ENCODE measurements around the gene TRIM49D2.
"Not testable (repeated sequence)": the region's sequence is repeated elsewhere in the genome, so short reads cannot be mapped to it uniquely, and the experiment has no call there.

TRIM49D2 gene, protein sequence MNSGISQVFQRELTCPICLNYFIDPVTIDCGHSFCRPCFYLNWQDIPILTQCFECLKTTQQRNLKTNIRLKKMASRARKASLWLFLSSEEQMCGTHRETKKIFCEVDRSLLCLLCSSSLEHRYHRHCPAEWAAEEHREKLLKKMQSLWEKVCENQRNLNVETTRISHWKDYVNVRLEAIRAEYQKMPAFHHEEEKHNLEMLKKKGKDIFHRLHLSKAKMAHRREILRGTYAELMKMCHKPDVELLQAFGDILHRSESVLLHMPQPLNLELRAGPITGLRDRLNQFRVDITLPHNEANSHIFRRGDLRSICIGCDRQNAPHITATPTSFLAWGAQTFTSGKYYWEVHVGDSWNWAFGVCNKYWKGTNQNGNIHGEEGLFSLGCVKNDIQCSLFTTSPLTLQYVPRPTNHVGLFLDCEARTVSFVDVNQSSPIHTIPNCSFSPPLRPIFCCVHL

GRCh38 chr11:89923764-89924163 is at the start of gene TRIM49D2:
Gene TRIM49D2, plus strand, starts transcription at chr11:89924064. Its CDS starts 2,698 bp downstream, at chr11:89926762.
- ATAC-seq (replicated peaks; ENCODE audit: extremely low read depth, poor library complexity, severe bottlenecking); DNase-seq (ENCODE audit: low spot score in 2 of 2); H3K4me1 Mint-ChIP-seq; H3K27ac Mint-ChIP-seq (ENCODE audit: low read depth); H3K27me3 Mint-ChIP-seq; H3K9me3 Mint-ChIP-seq; H3K4me3 Mint-ChIP-seq; H3K36me3 Mint-ChIP-seq (ENCODE audit: insufficient read depth): not testable (repeated sequence)

DNA sequence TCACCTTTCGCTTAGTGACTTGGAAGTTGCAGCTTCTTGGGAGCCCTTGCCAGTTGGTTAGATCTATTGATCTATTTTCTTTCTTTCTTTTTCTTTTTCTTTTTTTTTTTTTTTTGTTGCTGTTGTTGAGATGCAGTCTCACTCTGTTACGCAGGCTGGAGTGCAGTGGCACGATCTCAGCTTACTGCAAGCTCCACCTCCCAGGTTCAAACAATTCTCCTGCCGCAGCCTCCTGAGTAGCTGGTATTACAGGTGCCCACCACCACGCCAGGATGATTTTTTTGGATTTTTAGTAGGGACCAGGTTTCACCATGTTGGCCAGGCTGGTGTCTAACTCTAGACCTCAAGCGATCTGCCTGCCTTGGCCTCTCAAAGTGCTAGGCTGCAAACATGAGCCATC is 46.4 kb upstream of the TRIM49D2 start:
- ATAC-seq (replicated peaks; ENCODE audit: extremely low read depth, poor library complexity, severe bottlenecking); DNase-seq (ENCODE audit: low spot score in 2 of 2); H3K27me3 Mint-ChIP-seq; H3K27ac Mint-ChIP-seq (ENCODE audit: low read depth); H3K4me3 Mint-ChIP-seq; H3K9me3 Mint-ChIP-seq; H3K4me1 Mint-ChIP-seq; H3K36me3 Mint-ChIP-seq (ENCODE audit: insufficient read depth): not testable (repeated sequence)

GRCh38 chr11:89893245-89893644 is 30.6 kb upstream of the TRIM49D2 start:
- H3K9me3 Mint-ChIP-seq, H3K27me3 Mint-ChIP-seq: not testable (repeated sequence)

DNA sequence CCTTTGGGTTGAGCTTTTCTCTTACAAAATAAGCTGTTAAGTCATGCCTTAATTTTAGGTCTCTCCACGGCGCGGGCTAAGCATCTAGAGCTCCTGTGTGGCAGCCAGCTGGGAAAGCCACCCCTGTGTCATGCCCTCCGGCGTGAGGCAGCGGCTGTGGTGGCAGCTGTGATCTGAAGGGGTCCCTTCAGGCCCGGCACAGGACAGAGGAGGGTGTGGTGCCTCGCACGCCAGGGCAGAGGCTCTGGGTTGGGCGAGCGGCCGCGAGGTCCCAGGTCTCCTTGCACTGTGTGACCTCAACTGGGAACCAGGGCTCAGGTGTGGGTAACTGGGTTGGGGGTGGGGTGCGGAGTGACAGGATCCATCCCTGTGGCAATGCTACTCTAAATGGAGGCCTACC is 23.1 kb upstream of the TRIM49D2 start:
- not testable (repeated sequence) for H3K9me3 Mint-ChIP-seq; H3K27ac Mint-ChIP-seq (ENCODE audit: low read depth); H3K4me3 Mint-ChIP-seq; ATAC-seq (replicated peaks; ENCODE audit: extremely low read depth, poor library complexity, severe bottlenecking); H3K4me1 Mint-ChIP-seq; H3K27me3 Mint-ChIP-seq; DNase-seq (ENCODE audit: low spot score in 2 of 2); H3K36me3 Mint-ChIP-seq (ENCODE audit: insufficient read depth)

More at GRCh38 chr11:89893245-89893644, 30.6 kb upstream of the TRIM49D2 start:
- not testable (repeated sequence) for H3K27ac Mint-ChIP-seq (ENCODE audit: low read depth); H3K4me3 Mint-ChIP-seq; ATAC-seq (replicated peaks; ENCODE audit: extremely low read depth, poor library complexity, severe bottlenecking); H3K4me1 Mint-ChIP-seq; DNase-seq (ENCODE audit: low spot score in 2 of 2); H3K36me3 Mint-ChIP-seq (ENCODE audit: insufficient read depth)

GRCh38 chr11:89922195-89922660 is 1.6 kb upstream of the TRIM49D2 start, which contains the start of gene TRIM49D1:
Gene TRIM49D1, minus strand, starts transcription at chr11:89922245. Its CDS starts 4,535 bp downstream, at chr11:89917710.
- no peaks in the 10 kb centered on the region for H3K36me3 Mint-ChIP-seq (ENCODE audit: insufficient read depth)
- H3K9me3 Mint-ChIP-seq = no peaks in the 10 kb centered on the region
- no peaks in the 10 kb centered on the region for H3K4me1 Mint-ChIP-seq
- H3K4me3 Mint-ChIP-seq = no peak within 1 kb of the TSS
- H3K27ac Mint-ChIP-seq (ENCODE audit: low read depth) = no peak within 1 kb of the TSS
- no peak for DNase-seq (ENCODE audit: low spot score in 2 of 2)
- H3K27me3 Mint-ChIP-seq = no peaks in the 10 kb centered on the region
- ATAC-seq (replicated peaks; ENCODE audit: extremely low read depth, poor library complexity, severe bottlenecking) = no peak

GRCh38 chr11:89960833-89961232 is 37.0 kb downstream of the TRIM49D2 start:
- DNase-seq (ENCODE audit: low spot score in 2 of 2); H3K9me3 Mint-ChIP-seq; H3K36me3 Mint-ChIP-seq (ENCODE audit: insufficient read depth); H3K27ac Mint-ChIP-seq (ENCODE audit: low read depth); H3K4me1 Mint-ChIP-seq; H3K4me3 Mint-ChIP-seq; H3K27me3 Mint-ChIP-seq; ATAC-seq (replicated peaks; ENCODE audit: extremely low read depth, poor library complexity, severe bottlenecking): not testable (repeated sequence)

GRCh38 chr11:89965737-89966136 is 41.9 kb downstream of the TRIM49D2 start, which contains the start of gene TRIM64:
Gene TRIM64, plus strand, starts transcription at chr11:89966037. Its CDS starts 2,467 bp downstream, at chr11:89968504.
- not testable (repeated sequence) for H3K4me3 Mint-ChIP-seq; ATAC-seq (replicated peaks; ENCODE audit: extremely low read depth, poor library complexity, severe bottlenecking)

More at GRCh38 chr11:89965737-89966136, 41.9 kb downstream of the TRIM49D2 start, which contains the start of gene TRIM64:
- not testable (repeated sequence) for H3K4me1 Mint-ChIP-seq; H3K27ac Mint-ChIP-seq (ENCODE audit: low read depth); H3K27me3 Mint-ChIP-seq; H3K36me3 Mint-ChIP-seq (ENCODE audit: insufficient read depth); H3K9me3 Mint-ChIP-seq; DNase-seq (ENCODE audit: low spot score in 2 of 2)
